T-helper 1 cell treated with Interleukin-12 subunit alpha and Interleukin-12 subunit beta and Interleukin-4 antibody, amounts not matched to agents 30 ng/mL and 1 ng/mL, for 36 hours (primary cell): ENCODE results near the gene EFNA2. TPM values are rescaled to one million over a fixed set of nuclear protein-coding genes. Genes with fewer than 3 reads are reported as not detected.
"Not testable (repeated sequence)": the region's sequence is repeated elsewhere in the genome, so short reads cannot be mapped to it uniquely, and the experiment has no call there.

ENCODE experiments used
- intact Hi-C: fragments of 100-400 bp; cut with micrococcal nuclease; formaldehyde crosslinking; loops from one replicate; pipeline ENCODE4 v1.15.1; 2024
- total RNA-seq: library from RNA; stranded (reverse); gene quantifications from 2 replicates; pipeline ENCODE4 v1.2.3, GENCODE V29; 2022

Gene EFNA2
- total RNA-seq, 1 donor from 2014 or later: not detected

DNA sequence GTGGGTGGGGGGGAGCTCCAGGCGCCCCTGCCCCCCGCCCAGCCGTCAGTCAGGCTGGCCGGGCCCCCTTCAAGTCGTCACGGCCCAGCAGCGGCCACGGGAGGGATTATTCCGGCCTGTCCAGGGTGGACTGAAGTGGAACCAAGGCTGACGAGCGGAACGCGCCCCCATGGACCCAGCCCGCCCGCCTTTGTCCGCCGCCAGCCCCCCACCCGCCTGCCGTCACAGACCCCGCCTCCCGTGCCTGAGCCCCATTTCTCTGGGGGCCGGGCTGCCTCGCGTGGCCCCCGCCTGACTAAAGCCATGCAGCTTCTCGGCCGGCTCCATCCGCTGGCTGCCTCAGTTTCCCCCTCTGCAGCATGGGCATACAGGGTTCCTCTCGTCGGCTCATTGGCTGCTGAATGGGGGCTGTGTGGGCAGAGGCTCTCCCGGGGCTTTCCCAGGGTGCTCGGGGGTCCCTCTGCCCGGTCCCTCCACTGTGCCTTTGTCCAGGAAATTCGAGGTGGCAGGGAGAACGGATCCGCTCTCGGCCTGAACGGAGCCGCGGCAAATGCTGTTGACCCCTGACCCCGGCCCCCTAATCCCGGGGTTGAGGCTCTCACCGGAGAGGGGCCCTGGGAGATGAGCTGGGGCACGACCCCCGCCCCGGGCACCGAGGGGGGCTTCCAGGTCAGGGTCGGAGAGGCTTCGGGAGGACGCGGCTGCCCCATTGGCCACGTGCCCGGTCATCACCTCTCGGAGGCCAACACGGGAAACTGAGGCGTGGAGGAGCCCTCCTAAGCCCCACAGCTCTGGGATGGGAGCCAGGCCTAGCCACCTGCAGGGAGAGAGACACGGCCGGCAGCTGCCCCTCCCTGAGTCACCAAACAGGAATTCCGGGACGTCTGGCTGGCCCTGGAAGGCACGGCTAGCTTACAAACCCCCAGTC, 27.4 kb downstream of the EFNA2 start:
- intact Hi-C loops: no loop called here

DNA sequence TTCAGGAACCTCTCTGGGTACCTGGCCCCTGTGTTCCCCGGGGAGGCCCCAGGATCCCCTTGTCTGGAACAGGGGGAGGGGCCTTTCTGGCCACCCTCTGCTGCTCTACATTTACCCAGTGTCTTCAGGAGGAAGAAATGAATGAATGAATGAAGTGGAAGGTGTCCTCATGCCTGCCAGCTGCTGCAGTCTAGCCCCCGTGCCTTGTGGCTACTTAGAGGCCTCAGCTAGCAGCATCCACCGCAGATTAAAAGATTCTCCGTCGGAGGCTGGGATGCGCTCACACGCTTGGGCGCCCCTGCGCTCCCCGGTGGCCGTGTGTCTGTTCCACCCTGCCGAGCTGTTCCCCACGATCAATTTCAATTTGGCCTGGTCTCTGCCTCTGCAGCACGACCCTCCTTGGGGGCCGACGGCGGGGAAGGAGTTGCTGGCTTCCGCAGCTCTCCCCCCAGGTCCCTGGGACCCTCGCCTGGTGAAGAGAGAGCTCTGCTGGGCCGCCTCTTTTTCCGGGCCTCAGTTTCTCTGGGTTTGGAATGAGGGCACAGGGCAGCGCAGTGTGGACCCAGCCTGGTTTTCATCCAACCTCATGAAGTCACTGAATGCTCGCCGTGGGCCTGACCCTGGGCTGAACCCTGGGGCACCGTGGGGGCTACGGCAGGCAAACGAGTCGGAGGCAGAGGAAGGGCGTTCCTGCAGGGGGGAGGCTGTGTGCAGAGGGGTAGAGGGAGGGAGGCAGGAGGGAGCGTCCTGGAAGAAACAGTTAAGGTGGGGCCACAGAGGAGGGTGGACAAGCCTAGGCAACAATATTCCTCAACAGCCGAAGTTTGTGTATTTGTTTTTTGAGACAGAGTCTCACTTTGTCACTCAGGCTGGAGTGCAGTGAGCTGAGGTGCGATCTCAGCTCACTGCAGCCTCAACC, 28.3 kb downstream of the EFNA2 start:
- intact Hi-C loops: no loop called here

DNA sequence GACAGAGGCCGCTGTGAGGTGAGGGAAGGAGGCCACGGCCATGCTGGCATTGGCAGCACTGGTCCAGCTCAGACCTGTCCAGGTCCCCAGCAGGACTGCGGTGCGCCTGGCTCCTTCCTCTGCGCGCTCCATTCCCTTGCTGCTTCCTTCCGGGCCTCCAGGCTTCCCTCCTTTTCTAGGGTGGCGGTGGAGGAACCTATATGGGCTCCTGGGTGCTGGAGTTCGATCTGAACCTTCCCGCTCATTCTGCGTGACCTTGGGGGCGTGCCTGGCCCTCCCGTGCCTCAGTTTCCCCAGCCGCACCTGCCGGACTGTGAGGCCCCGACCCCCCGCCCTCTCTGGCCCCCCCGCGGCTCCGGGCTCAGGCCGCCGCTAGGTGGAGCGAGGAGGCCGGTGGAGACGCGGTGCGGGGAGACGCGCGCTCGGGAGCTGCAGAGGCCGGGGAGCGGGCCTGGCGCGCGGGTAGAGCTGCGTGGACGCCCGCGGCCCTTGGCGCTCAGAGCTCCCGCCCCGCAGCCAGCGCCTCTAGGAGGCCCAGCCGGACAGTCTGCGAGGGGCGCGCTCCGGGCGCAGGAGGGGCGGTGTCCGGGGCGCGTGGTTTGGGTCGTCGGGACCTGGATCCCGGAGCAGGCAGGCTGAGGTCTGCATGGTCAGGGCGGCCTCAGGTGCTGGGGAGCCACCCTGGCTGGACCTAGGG, 29.9 kb downstream of the EFNA2 start:
- intact Hi-C loops: loop anchor here (1.0 kb wide), 1 partner anchor 57 kb away; no protein-coding TSS in a partner anchor

DNA sequence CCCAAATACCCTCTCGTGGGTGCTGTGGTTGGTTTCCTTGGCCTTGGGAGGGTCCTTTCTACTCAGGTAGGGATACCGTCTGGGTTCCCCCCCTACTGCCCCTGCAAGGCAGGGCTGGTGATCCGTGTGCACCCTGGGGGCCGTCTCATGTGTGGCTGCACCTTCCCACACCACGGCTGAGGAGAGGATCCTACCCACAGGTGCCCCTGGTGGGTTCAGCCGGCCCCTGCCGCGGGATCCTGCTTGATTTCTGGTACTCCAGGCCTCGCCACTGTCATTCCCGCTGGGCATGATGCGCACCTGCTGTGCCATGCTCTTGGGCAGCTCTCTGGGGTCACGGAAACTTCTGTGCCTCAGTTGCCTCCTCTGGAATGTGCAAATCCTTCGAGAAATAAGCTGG, 30.8 kb downstream of the EFNA2 start:
- intact Hi-C loops: no loop called here

DNA sequence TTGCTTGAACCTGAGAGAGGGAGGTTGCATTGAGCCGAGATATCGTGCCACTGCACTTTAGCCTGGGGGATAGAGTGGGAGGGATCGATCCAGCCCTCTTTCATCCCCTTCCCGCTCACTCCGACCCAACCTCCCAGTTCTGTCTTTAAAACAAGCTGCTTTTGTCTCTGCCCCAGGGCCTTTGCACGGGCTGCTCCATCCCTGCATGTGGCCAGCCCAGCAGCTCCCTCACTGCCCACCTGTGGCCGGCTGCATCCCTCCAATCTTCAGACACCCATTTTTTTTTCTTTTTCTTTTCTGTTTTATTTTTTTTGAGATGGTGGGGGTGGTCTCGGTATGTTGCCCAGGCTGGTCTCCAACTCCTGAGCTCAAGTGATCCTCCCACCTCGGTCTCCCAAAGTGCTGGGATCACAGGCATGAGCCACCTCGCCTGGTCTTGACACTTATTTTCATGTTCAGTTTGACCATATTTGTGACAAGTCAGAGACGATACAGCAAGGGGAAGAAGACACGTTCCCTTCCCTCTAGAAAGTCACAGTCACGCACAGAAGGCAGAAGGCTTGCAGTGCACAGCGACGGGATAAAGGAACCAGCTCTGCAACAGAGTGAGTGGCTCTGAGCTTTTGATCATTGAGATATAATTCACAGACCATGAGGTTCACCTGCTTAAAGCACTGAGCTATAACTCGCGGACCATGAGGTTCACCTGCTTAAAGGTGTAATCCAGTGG, 31.8 kb downstream of the EFNA2 start:
- intact Hi-C loops: no loop called here

DNA sequence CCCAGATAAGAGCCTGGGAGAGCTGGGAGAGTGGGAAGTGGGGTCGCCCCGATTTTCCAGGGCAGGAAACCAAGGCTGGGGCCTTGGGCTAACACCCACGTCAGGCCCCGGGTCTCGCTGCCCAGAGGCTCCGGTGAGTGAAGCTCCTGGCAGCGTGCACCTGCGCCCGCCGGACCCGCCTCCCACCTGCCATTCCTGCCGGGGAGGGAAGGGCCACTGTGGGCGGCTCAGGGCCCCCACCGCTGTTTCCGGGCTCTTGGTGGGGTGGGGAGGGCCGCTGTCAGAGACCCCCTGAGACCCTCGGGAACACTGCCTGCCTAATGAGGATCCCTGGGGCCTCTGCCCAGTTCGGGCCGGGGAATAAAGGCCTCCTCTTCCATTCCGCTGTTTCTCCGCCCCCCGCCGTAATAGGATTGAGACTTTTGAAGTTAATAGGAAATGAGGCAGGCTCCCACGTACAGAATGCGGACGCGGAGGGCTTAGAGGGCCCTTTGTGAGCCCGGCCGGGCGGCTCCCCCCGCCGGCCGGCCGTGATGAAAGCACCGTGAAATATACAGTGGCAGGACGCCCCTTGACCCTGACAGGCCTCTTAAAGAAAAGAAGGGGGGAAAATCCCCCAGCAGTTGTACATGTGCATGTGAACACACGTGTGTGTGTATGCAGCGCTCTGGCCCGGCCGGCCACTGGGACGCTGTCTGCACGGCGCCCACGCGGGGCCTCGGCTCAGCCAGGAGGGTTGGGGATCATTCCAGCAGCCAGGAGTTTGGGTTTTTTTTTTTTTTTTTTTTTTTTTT, 33.2 kb downstream of the EFNA2 start:
- intact Hi-C loops: no loop called here

DNA sequence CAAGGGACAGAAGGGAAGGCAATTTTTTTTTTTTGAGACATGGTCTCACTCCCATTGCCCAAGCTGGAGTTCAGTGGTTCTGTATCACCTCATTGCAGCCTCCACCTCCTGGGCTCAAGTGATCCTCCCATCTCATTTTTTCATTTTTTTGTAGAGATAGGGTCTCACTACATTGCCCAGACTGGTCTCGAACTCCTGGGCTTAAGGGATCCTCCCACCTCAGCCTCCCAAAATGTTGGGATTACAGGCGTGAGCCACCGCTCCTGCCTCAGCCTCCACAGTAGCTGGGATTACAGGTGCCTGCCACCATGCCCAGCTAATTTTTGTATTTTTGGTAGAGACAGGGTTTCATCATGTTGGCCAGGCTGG, 34.6 kb downstream of the EFNA2 start:
- intact Hi-C loops: not testable (repeated sequence)

DNA sequence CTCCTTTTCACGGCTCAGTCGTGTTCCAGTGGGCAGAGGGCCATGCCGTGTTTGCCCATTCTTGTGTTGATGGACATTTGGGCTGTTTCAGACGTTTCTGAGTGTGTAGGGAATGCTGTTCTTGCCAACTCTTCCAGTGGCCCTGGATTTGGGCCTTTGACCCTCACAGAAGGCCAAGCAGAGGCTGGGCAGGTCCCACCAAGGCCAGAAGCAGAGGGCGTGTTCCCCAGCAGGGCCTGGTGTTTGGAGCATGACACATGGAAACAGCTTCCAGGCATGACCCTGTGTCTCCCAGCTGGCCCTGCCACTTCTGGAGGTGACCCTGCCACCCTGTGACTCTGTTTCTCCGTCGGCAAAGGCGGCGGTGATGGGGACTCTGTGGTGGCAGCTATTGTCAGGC, 35.9 kb downstream of the EFNA2 start:
- intact Hi-C loops: no loop called here

DNA sequence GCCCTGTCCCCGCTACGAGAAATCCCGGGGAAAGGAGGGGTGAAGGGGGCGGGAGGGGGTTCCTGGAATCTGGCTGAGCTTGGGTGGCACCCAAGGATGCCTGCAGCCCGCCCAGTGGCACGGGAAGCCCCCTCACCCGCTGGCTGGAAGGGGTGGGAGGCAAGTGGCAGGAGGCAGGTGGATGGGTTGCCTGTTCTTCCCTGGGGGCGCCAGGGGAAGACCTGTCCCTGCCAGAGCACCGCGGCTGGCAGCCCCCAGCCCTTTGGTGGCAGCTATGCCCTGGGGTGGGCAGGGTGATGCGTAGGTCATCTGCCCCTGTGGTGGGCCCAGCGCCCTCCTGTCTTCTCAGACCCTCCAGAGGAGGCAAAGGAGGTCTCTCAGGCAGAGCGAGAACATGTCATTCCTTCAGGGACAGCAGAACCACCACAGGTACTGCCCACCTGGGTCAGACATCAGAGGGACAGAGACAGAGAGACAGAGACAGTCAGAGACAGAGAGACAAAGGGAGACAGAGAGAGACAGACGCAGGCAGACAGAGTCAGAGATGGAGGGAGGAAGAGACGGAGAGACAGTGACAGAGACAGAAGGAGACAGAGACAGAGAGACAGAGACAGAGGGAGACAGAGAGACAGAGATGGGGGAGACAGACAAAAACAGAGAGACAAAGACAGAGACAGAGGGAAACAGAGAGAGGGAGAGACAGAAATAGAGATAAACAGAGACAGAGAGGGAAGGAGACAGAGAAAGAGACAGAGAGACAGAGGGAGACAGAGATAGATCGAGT, 36.7 kb downstream of the EFNA2 start:
- intact Hi-C loops: no loop called here

DNA sequence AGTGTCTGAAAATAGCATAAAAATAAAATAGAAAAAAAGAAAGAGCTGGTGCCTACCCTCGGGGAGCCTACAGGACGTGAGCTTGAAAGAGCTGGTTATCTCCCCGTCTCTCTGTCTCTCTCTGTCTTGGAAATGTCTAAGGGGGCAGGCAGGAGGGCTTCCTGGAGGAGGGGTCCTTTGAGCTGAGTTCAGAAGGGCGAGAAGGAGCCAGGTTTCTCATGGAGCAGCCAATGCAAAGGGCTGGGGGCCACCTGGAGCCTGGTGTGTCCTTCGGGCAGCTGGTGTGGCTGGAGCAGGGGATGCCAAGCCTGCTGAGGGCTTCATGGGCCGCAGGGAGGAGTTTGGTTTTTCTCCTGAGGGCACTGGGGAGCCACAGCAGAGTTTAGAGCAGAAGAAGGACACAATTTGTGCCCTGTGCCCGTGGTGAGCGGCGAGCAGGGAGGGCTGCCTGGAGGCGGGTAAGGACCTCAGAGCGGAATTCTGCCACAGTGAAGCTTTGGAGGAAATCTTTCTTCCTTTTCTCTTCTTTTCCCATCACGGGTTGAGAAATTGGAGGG, 38.7 kb downstream of the EFNA2 start:
- intact Hi-C loops: no loop called here

DNA sequence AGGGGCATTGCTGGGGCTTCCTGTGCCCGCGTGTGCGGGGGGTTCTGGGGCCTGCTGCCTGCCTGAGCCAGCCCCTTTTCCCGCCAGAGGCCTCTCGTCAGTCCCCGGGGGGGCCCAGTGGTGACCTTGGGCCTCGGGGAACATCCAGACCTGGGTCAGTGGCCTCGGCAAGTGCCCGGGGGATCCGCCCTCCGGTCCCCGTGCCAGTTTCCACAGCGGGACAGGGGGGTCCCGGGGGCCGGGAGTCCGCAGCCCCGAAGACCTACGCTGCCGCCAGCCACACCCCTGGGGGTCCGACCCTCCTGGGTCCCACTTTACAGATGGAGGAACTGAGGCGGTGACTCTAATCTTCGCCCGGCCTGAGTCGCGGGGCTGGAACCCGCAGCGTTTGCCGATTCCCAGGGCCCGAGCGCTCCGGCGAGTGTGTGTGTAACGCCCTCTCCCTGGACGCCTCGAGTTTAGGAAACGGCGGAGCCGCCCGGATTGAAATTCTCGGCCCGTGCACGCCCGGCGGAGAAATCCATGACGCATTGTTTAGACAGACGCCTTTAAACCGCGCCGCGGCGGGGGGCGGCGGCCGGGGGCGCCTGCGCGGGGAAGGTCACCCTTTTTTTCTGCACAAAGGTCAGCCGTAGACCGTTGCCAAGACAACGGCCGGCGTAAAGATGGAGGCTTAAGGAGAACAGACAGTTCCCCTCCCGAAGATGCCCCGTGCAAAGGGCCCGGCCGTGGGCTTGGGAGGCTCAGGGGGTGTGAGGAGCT, 39.3 kb downstream of the EFNA2 start:
- intact Hi-C loops: no loop called here

DNA sequence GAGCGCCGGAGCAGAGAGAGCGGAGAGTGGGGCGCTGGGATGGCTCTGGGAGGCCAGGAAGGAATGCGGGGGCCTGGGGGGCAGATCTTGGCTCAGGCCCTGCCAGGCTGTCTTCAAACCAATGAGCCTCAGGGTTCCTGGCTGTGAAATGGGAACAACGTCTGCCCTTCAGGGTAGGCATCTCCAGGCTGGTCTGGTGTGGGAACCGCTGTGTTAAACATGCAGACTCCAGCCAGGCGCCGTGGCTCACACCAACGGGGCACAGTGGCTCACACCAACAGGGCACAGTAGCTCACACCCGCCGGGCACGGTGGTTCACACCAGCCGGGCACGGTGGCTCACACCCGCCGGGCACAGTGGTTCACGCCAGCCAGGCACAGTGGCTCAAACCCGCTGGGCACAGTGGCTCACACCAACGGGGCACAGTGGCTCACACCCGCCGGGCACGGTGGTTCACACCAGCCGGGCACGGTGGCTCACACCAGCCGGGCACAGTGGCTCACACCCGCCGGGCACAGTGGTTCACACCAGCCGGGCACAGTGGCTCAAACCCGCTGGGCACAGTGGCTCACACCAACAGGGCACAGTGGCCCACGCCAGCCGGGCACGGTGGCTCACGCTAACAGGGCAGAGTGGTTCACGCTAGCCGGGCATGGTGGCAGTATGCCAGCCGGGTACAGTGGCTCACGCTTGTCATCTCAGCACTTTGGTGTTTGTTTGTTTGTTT, 40.1 kb downstream of the EFNA2 start:
- intact Hi-C loops: no loop called here

DNA sequence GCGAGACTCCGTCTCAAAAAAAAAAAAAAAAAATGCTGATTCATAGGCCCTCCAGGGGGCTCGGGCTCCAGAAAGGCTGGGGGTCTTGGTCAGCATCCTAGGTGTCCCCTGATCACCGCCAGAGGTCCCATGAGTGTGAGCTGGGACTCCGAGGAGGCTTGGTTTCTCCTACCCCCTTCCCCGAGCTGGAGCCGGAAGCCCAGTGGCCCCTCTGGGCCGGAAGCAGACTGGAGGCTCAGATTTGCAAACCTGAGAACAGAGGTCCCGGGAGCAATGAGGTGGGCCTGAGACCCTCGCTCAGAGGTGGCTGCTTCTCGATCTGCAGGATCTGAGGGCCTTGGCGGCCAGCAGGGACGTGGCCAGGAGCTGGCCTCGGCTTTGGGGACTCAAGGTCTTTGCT, 41.5 kb downstream of the EFNA2 start:
- intact Hi-C loops: no loop called here

DNA sequence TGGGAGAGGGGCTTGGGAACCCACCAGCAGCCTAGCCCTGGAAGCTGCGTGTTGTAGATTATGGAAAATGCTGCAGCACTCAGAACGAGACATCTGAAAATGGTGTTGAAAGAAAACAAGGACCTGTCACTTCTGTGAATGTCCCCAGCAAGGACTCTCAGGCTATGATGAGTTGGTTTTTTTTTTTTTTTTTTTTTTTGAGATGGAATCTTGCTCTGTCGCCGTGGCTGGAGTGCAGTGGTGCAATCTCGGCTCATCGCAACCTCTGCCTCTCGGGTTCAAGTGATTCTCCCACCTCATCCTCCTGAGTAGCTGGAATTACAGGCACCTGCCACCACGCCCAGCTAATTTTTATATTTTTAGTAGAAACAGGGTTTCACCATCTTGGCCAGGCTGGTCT, 46.5 kb downstream of the EFNA2 start:
- intact Hi-C loops: not testable (repeated sequence)

DNA sequence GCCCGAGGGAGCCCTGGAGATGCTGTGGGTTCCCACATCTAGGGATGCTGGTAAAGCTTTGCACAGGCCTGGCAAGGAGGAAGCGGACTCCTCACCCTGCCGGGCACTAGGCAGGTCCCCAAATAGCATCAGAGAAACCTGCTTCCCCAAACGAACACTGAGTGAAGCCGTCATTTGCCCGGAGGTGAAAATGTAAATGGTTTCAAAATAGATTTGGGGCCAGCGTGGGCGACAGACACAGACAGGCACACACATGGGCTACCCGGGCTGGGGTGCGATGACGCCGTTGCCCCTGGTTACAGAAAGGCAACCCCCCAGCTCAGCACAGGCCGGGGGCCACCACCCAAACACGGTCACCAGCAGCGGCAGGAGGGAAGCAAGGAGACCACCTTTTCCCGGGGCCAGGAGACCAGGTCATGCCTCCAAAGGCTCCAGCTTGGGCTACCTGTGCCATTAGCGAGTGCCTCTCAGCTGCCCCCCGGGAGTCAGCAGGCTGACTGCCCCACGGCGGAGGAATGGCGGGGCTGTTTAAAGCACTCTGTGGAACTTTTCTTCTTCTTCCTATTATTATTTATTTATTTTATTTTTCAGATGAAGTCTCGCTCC, 50.5 kb downstream of the EFNA2 start:
- intact Hi-C loops: no loop called here

DNA sequence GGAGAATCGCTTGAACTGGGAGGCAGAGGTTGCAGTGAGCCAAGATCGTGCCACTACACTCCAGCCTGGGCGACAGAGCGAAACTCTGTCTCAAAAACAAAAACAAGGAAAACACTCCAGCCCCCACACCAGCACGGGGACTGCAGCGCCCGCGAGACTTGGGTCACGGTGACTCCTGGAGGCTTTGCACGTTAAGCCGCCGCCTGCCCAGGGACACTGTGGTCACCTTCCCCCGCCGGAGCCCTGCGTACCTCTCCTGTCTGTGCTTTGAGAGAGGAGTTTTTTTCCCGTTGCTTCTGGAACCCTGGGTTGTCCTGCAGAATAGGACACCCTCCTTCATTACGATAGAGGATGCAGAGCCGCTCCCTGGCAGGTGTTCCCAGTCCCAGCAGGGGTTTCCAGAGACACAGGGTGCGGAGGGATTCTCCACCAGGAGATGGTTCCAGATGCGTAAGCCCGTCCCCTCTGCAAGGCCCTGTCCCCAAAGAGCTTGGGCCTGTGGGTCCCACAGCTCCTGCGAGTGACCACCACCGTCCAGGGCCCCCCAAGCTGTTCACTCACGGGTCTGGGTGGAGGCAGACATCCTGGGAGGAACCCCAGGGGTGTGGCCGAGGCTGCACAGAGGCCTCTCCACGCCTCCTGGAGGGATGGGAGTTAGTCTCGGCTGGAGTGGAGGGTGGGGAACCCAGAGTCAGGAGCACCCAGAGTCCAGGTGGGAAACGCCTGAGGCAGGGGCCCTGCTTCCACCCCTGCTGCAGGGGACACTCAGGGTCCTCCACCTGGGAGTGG, 55.2 kb downstream of the EFNA2 start:
- intact Hi-C loops: no loop called here
